Nucleus accumbens (tissue), 56 donors: ENCODE measurements around the gene CNN1.

Experiments used
- DNase-seq, 56 donors: peaks; one replicate each; lab custom pipeline; 2025; lab: John Stamatoyannopoulos, UW

Gene CNN1

DNA sequence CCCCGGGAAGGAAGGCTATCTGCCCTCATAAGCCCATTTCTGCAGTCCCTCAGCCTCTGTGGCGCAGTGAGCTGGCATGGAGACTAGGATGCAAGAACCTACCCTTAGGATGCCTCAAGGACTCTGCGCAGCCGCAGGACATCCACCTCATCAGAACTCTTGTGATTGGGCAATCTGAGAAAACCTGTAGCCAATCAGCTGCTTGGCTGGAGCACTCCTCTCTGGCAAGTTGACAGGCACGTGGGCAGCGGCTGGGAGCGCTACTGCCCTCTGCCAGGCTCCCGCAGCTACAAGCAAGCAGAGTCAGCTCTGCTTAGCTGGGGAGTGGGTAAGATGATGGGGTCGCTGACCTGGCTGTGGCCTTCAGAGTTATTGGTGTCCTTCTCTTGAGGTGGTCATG is 8.2 kb upstream of the CNN1 start:
- peak; percentile 32 to 94 (median 82) for DNase-seq

DNA sequence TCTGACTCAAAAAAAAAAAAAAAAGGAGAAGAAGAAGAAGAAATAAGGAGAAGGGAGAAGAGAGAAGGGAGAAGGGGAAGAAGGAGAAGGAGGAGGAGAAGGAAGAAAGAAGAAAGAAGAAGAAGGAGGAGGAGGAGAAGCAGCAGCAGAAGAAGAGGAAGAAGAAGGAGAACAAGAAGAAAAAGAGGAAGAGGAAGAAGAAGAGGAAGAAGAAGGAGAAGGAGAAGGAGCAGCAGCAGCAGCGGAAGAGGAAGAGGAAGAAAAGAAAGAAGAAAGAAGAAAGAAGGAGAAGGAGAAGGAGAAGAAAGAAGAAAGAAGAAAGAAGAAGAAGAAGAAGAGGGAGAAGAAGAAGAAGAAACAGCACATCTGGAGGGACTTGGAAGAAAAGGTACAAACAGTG is 4.1 kb upstream of the CNN1 start:
- DNase-seq = no peak

DNA sequence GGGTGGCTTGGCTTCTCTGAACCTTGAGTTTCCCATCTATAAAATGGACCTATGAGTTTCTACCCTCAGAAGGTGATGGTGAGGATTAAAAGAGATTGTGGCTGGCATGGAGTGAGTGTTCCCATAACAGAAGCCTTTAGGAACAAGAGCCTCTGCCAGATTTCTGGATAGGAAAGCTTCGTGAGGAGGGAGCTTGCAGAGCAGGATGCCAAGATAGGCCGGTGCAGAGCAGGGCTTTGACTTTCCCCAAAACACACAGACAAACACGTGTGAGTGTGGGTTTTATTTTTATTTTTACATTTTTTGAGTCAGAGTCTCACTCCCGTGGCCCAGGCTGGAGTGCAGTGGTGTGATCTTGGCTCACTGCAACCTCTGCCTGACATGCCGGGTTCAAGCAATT is 3.7 kb upstream of the CNN1 start:
- no peak for DNase-seq

DNA sequence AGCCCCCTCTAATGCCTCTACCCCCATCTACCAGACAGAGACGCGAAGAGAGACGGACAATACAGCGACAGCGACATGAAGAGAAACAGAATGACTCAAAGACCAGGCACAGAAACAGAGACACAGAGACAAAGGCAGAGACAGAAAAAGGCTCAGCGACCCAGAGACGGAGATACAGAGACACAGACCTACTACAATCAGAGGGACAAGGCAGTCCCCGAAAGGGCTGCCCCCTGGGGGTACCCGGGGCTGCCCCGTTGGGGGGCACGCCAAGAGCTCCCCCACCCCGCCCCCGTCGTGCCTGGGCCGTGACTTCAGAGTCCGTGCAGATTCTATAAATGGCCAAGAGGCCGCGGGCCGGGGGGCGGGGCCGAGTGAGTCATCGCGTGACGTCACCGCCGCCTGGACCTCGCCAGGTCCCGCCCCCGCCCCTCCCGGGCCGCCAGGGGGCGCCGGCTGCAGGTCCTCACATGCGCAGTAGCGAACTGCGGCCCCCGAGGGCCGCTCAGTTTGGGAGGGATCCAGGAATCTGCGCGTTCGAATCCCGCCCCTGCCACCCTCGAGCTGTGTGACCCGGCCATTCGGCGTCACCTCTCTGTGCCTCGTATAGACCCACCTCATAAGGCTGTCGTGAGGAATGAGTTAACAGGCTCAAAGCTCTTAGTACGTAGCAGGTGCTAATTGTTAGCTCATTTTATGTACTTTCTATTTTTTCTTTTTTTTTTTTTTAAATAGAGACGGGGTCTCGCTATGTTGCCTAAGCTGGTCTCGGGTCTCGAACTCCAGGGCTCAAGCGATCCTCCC is 2.7 kb upstream of the CNN1 start:
- DNase-seq = peak in 55 of 56 donors; percentile 19 to 94 (median 73)

DNA sequence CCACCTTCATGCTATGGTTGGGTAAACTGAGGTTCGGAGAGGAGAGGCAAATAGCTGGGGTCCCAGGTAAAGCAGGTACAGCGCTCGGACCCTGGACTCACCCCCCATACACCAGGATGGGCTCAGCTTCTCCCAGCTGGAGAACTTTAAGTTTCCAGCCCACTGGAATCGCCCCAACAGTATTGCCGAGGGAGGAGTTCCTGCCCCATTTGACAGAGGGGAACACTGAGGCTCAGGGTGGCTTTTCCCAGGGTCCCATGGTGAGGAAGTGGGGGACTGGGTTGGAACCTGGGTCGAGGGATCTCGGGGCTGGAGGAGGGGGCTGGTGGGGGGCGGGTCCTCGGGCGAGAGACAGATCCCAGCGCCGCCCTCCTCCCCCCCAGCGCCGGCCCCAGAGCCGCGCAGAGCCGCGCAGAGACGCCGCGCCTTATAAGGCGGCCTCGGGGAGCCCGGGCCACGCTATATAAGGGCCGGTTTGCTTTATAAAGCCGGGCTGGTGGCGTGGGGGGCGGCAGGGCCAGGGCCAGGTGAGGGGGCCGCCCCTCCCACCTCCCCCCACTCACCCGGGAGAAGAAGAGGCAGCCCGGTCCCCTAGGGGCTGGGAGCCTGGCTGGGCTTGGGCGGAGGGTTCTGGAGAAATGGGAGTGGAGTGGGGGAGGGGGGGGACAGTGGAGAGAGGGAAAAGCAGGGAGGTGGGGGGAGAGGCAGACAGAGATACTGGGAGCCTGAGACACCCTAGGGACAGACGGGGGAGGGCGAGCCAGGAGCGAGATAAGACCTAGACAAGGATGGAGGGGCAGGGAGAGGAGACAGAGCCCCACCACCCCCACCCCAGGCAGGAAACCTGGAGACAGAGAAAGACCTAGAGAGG is 1.1 kb downstream of the CNN1 start:
- DNase-seq = no peak

DNA sequence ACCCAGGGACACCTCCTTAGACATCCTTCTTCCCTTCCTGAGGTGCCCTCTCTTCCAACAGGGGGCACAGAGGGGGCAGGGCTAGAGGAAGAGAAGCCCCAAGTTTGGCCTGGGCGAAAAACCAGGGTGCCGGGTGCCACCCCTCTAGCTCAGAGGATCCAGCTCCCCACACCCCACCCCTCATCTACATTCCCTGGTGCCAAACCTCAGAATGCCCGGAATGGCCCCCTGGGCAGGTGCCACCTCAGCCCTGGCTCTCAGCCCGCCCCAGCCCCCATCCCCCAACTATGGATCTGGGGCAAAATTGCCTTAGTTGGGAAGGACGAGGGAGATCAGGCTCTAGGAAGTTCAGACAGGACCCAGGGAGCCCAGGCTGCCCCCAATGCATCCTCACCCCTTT is 2.0 kb downstream of the CNN1 start:
- no peak for DNase-seq

DNA sequence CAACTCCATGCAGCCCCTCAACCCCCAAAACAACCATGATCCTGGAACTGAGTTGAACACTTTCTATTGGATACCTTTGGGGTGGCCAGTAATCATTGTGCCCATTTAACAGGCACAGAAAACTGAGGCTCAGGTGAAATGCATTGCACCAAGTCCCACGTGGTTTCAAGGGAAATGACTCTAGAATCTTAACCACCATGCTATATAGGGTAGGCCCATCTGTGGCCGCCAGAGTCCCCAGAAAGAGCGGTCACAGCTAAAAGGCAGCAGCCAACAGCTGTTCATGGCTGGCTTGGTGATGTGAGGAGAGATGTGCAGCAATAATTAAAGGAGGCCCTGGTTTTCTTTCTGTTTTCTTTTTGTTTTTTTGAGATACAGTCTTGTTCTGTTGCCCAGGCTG is 2.6 kb downstream of the CNN1 start:
- DNase-seq = no peak

DNA sequence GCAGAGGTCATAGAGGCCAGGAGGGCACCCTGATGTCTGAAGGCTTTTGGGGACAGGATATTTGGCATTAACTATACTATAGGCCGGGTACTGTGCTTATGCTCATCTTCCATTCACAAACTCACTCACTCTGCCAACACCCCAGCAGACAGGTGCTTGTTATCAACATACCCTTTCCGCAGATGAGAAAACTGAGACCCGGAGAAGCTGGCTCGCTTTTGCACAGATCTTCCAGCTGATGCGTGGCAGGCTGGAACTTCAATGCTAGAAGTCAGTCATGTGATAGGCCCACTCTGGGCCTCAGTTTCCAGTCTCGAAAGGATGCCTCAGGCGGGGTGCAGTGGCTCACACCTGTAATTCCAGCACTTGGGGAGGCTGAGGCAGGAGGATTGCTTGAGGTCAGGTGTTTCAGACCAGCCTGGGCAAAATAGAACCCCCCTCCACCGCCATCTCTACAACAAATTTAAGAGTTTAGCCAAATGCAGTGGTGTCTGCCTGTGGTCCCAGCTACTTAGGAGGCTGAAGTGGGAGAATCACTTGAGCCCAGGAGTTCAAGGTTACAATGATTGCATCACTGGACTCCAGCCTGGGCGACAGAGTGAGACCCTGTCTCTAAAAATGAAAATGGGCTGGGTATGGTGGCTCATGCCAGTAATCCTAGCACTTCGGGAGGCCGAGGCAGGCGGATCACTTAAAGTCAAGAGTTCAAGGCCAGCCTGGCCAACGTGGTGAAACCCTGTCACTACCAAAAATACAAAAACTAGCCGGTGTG is 9.5 kb downstream of the CNN1 start:
- no peak for DNase-seq

DNA sequence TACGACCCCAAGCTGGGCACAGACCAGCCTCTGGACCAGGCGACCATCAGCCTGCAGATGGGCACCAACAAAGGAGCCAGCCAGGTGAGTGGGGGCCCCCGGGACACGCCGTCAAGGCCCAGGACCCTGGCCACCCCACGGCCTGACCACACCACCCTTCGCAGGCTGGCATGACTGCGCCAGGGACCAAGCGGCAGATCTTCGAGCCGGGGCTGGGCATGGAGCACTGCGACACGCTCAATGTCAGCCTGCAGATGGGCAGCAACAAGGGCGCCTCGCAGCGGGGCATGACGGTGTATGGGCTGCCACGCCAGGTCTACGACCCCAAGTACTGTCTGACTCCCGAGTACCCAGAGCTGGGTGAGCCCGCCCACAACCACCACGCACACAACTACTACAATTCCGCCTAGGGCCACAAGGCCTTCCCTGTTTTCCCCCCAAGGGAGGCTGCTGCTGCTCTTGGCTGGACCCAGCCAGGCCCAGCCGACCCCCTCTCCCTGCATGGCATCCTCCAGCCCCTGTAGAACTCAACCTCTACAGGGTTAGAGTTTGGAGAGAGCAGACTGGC is 10.8 kb downstream of the CNN1 start:
- no peak for DNase-seq

DNA sequence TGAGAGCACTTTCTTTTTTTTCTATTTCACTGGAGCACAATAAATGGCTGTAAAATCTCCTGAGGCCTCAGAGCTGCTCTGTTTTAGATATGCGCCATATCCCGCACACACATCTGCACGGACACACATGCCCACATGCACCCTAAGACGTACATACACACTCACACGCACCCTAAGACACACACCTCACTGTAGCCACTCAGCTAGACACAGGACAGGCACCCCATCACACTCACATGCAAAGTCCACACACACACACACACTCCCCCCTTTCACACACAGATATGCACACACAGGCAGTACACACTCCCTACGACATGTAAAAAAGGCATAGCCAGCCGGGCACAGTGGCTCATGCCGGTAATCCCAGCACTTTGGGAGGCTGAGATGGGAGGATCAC is 11.6 kb downstream of the CNN1 start:
- DNase-seq = no peak

DNA sequence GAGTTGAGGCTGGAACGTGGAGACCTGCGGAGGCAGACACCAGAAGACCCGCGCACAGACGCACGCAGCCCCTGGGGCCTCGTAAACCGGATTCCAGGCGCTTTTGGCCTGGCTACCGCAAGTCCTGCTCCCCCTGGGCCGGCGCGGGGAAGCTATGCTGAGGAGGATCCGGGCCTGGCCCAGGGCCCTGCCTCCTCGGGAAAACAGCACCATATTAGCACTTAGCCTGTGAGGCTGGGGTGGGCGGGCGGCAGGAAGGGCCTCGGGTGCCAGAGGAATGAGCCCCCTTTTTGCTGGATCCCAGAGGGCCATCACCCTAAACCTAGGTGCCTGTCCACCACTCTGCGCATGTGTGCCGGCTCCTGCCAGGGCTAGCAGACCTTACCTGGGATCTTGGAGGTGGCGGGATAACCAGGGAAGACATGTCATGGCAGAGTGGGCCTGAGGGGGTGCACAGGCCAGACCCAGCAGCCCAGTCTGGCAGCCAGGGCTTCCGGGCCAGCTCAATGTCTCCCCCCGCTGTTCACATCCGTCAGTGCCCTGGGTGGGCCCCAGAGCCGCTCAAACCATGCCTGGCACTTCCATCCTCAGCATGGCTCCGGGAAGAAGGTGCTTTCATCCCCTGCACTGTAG is 13.1 kb downstream of the CNN1 start:
- DNase-seq = peak in 2 of 56 donors; percentile 2 to 5

DNA sequence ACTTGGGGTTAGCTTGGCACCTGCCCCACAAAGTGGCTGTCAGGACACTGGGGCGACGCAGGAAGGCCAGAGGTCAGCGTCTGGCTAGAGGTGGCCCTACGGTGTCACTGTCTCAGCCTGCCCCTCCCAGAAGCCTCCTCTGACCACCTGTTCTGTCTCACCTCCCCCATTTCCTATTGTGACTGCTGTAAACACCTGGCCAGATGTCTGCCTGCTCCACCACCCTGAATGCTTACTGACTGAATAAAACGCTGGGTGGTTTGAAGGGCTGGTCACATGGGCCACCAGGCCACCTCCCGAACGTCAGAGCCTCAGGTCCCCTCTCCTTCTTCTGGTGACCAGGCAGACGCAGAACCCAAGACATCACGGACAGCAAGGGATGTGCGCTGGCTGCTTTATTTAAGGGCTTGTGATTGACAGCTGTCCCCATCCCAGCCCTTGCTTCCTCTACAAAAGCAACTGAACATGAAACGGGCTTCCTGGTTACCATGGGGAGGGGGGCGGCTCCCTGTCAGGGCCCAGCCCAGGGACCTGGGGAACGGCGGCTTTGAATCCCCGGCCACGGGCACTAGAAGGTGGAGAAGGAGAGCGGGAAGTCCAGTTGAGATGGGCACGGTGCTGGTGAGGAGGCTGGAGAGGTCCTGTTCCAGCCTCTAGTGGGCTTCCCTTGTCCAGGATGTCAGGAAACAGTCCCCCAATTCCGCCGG is 14.2 kb downstream of the CNN1 start:
- DNase-seq = no peak

DNA sequence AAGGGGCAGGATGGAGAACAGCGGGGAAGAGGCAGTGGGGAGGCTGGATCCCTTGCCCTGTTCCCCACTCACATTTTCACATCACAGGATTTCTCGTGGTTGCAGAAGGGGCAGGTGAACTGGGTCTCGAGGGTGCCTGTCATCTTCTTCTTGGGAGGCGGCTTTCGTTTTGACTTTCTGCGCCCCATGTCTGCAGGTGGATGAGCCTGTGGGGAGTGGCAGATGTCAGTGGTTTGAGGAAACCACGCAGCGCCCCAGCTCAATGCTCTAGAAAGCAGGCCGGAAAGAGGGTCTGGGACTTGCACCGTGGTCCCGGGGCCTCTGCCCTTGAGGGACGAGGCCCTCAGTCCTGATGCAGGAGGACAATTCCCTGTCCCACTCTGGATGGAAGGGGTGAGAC is 15.5 kb downstream of the CNN1 start:
- no peak for DNase-seq

DNA sequence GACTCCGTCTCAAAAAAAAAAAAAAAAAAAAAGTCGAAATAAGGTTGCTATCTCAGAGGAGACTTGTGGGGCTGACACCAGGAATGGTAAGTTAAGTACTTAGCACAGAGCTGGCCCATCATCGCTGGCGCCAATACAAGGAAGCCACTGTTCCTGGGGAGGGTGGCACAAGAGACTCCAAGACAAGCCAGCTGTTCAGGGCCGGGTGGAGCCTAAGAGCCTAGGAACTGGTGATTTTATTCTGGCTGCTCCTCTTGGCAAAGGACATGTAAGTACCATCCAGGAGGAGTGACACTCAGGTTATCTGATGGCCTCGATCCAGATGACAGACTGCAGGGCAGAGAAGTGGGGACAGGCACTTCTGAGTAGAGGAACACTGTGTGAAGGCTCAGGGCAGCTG is 16.6 kb downstream of the CNN1 start:
- peak in 8 of 56 donors; percentile 1 to 20 (median 3) for DNase-seq

DNA sequence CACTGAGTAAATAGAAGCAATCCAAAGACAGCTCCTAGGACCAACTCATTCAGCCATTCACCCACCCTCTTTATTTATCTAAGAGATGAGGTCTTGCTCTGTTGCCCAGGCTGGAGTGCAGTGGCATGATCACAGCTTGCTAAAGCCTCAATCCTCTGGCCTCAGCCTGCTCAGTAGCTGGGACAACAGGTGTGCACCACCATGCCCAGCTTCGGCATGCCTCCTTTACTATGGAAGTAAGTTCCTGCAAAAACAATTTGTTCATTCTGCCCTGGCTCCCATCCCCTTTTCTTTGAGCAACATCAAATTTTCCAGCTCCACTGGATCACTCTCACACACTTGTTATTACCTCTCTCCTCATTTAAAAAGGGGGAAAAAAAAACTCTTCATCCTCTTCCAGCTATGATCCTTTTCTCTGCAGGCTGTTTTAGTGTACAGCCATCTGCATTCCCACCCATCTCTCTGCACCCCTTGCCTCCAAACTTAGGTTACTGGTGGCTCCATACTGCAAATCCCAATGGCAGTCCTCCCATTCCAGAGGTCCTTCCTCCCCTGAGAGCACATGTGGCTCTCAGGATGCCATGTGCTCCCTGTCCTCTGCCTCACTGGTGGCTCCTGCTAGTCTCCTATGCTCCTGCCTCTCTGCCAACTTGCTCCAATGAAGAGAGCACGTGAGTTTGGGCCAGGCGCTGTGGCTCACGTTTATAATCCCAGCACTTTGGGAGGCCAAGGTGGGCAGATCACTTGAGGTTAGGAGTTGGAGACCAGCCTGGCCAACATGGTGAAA is 18.2 kb downstream of the CNN1 start:
- DNase-seq = no peak

DNA sequence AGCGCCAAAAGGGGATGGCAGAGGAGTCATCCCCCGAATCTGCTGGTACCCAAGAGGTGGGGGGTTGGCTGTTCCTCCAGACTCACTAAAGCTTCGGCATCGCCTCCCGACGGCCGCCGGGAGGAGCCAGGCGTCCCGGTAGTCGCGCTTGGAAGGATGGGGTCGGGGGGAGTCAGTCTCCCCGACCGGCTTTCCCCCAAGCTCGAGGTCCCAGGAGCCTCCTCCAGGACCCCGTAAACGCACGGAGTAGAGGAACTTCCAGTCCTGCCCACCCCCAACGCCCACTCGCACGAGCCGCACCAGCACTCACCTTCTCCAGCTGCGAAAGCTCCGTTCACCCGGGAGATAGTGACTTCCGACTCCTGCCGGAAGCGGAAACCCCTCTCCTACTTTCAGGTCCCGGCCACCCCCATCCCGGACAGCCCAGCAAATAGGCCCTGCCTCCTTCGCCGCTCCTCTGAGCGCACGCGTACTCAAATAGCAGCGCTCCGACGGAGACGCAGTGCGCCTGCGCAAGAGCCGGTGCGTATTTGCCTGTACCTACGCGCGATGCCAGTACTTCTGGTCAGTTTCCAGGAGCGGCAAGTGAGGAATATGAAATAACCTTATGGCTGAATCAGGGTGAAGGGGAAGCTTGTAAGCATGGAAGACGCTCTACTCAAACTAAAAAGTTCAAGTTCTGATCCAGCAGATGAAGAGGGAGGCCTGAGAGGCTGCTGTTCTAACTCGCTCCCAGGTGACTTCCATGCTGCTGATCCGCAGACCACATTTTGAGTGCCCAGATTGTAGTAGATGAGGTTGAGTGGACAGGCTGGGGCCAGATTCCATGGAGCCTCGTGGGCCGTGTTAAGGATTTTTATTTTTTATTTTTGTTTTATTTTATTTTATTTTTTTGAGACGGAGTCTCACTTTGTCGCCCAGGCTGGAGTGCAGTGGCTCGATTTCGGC is 20.5 kb downstream of the CNN1 start, which contains the start of gene ELOF1:
ELOF1 (minus strand) TSS at position 350 of the 948 bp plus-strand sequence. CDS start 4,883 bp downstream, outside the sequence.
- peak; percentile 64 to 99 (median 96) for DNase-seq

DNA sequence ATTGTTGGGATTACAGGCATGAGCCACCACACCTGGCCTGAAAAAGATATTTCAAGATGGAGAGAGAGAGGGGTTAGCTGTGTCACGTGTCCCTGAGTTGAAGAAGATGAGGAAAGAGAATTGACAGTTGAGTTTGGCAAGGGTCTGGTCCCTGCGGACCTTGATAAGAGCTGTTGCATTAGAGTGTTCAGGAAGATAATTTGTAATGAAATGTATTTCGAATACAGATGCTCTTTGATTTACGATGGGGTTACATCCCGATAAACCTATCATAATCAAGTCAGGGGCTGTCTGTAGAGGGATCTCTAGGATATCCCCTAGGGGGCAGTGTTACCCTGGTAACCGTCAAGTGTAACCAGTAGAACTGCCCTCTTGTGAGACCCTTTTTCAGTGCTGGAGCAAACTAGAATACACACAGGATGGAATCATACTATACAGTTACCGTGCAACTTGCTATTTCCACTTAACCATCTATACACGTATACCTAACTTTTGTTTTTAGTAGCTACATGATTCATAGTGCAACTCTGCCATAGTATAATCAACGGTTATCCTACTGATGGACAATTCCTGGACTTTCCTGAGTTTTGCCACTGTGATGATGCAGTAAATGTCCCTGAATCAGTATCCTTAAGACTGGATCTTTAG is 21.9 kb downstream of the CNN1 start:
- DNase-seq = peak in 22 of 56 donors; percentile 3 to 65 (median 26)
